ENCODE measurements around the gene ANXA3.
"Not testable (repeated sequence)": the region's sequence is repeated elsewhere in the genome, so short reads cannot be mapped to it uniquely, and the experiment has no call there.

ANXA3 gene

GRCh38 chr4:78584863-78585547 lies 33.4 kb downstream of the ANXA3 start:
- no peak overlapping the region for H3K4me3 ChIP-seq (ENCODE audit: low read length)
- no peaks in the 10 kb centered on the region for H3K4me1 ChIP-seq (ENCODE audit: control insufficient read depth, low read depth, low read length)
- peaks cover 5% of the 10 kb centered on the region for H3K36me3 ChIP-seq (ENCODE audit: control insufficient read depth, low read depth, low read length)
- no peaks in the 10 kb centered on the region for H3K27me3 ChIP-seq (ENCODE audit: control insufficient read depth, insufficient read depth, low read length)
- no peaks in the 10 kb centered on the region for H3K9me3 ChIP-seq (ENCODE audit: control insufficient read depth, low read depth, low read length)
- no peak overlapping the region for H3K9ac ChIP-seq (ENCODE audit: low read length)
- no peak overlapping the region for H3K27ac ChIP-seq (ENCODE audit: low read length)

- no peaks in the 10 kb centered on the region for H3K27me3 ChIP-seq (ENCODE audit: control insufficient read depth, insufficient read depth, low read length)
- H3K9me3 ChIP-seq (ENCODE audit: control insufficient read depth, low read depth, low read length), result no peaks in the 10 kb centered on the region
- no peak overlapping the region for H3K27ac ChIP-seq (ENCODE audit: low read length)
- H3K4me1 ChIP-seq (ENCODE audit: control insufficient read depth, low read depth, low read length), result no peaks in the 10 kb centered on the region
- H3K4me3 ChIP-seq (ENCODE audit: low read length), result no peak overlapping the region
- H3K36me3 ChIP-seq (ENCODE audit: control insufficient read depth, low read depth, low read length), result peaks cover 5% of the 10 kb centered on the region
- no peak overlapping the region for H3K9ac ChIP-seq (ENCODE audit: low read length)
Measured at GRCh38 chr4:78585633-78586032, 34.1 kb downstream of the ANXA3 start.

GRCh38 chr4:78588894-78589545 lies 37.5 kb downstream of the ANXA3 start:
- Histone ChIP-seq H3K9ac (ENCODE audit: low read length) (no peak overlapping the region), H3K4me1 (ENCODE audit: control insufficient read depth, low read depth, low read length) (no peaks in the 10 kb centered on the region), H3K36me3 (ENCODE audit: control insufficient read depth, low read depth, low read length) (peaks cover 5% of the 10 kb centered on the region), H3K4me3 (ENCODE audit: low read length) (no peak overlapping the region), H3K9me3 (ENCODE audit: control insufficient read depth, low read depth, low read length) (no peaks in the 10 kb centered on the region), H3K27ac (ENCODE audit: low read length) (no peak overlapping the region), H3K27me3 (ENCODE audit: control insufficient read depth, insufficient read depth, low read length) (no peaks in the 10 kb centered on the region)

GRCh38 chr4:78591404-78591803 lies 39.8 kb downstream of the ANXA3 start:
- Histone ChIP-seq H3K27ac (ENCODE audit: low read length) (no peak overlapping the region), H3K27me3 (ENCODE audit: control insufficient read depth, insufficient read depth, low read length) (no peaks in the 10 kb centered on the region), H3K9me3 (ENCODE audit: control insufficient read depth, low read depth, low read length) (no peaks in the 10 kb centered on the region), H3K36me3 (ENCODE audit: control insufficient read depth, low read depth, low read length) (peaks cover 13% of the 10 kb centered on the region), H3K9ac (ENCODE audit: low read length) (no peak overlapping the region), H3K4me1 (ENCODE audit: control insufficient read depth, low read depth, low read length) (no peaks in the 10 kb centered on the region), H3K4me3 (ENCODE audit: low read length) (no peak overlapping the region)

- no peak overlapping the region for H3K9ac ChIP-seq (ENCODE audit: low read length)
- H3K27me3 ChIP-seq (ENCODE audit: control insufficient read depth, insufficient read depth, low read length), result no peaks in the 10 kb centered on the region
- peaks cover 10% of the 10 kb centered on the region for H3K36me3 ChIP-seq (ENCODE audit: control insufficient read depth, low read depth, low read length)
- no peaks in the 10 kb centered on the region for H3K4me1 ChIP-seq (ENCODE audit: control insufficient read depth, low read depth, low read length)
- no peak overlapping the region for H3K4me3 ChIP-seq (ENCODE audit: low read length)
- H3K9me3 ChIP-seq (ENCODE audit: control insufficient read depth, low read depth, low read length), result no peaks in the 10 kb centered on the region
- H3K27ac ChIP-seq (ENCODE audit: low read length), result no peak overlapping the region
Measured at GRCh38 chr4:78592088-78592783, 40.7 kb downstream of the ANXA3 start.

GRCh38 chr4:78596111-78596742 lies 44.7 kb downstream of the ANXA3 start:
- no peaks in the 10 kb centered on the region for H3K4me1 ChIP-seq (ENCODE audit: control insufficient read depth, low read depth, low read length)
- H3K9me3 ChIP-seq (ENCODE audit: control insufficient read depth, low read depth, low read length), result no peaks in the 10 kb centered on the region
- H3K27me3 ChIP-seq (ENCODE audit: control insufficient read depth, insufficient read depth, low read length), result no peaks in the 10 kb centered on the region
- H3K9ac ChIP-seq (ENCODE audit: low read length), result no peak overlapping the region
- H3K27ac ChIP-seq (ENCODE audit: low read length), result no peak overlapping the region
- no peak overlapping the region for H3K4me3 ChIP-seq (ENCODE audit: low read length)
- peaks cover 15% of the 10 kb centered on the region for H3K36me3 ChIP-seq (ENCODE audit: control insufficient read depth, low read depth, low read length)

- peaks cover 15% of the 10 kb centered on the region for H3K36me3 ChIP-seq (ENCODE audit: control insufficient read depth, low read depth, low read length)
- not testable (repeated sequence) for H3K27me3 ChIP-seq (ENCODE audit: control insufficient read depth, insufficient read depth, low read length); H3K9ac ChIP-seq (ENCODE audit: low read length); H3K27ac ChIP-seq (ENCODE audit: low read length); H3K4me3 ChIP-seq (ENCODE audit: low read length); H3K4me1 ChIP-seq (ENCODE audit: control insufficient read depth, low read depth, low read length); H3K9me3 ChIP-seq (ENCODE audit: control insufficient read depth, low read depth, low read length)
Measured at GRCh38 chr4:78598431-78598830, 46.9 kb downstream of the ANXA3 start.

- Histone ChIP-seq H3K4me3 (ENCODE audit: low read length) (no peak overlapping the region), H3K9me3 (ENCODE audit: control insufficient read depth, low read depth, low read length) (no peaks in the 10 kb centered on the region), H3K27me3 (ENCODE audit: control insufficient read depth, insufficient read depth, low read length) (no peaks in the 10 kb centered on the region), H3K9ac (ENCODE audit: low read length) (no peak overlapping the region), H3K4me1 (ENCODE audit: control insufficient read depth, low read depth, low read length) (no peaks in the 10 kb centered on the region), H3K27ac (ENCODE audit: low read length) (no peak overlapping the region), H3K36me3 (ENCODE audit: control insufficient read depth, low read depth, low read length) (peaks cover 15% of the 10 kb centered on the region)
Measured at GRCh38 chr4:78599147-78599546, 47.6 kb downstream of the ANXA3 start.

GRCh38 chr4:78599931-78600375 lies 48.4 kb downstream of the ANXA3 start:
- Histone ChIP-seq H3K27me3 (ENCODE audit: control insufficient read depth, insufficient read depth, low read length) (no peaks in the 10 kb centered on the region), H3K27ac (ENCODE audit: low read length) (no peak overlapping the region), H3K4me1 (ENCODE audit: control insufficient read depth, low read depth, low read length) (no peaks in the 10 kb centered on the region), H3K4me3 (ENCODE audit: low read length) (no peak overlapping the region), H3K9ac (ENCODE audit: low read length) (no peak overlapping the region), H3K9me3 (ENCODE audit: control insufficient read depth, low read depth, low read length) (no peaks in the 10 kb centered on the region), H3K36me3 (ENCODE audit: control insufficient read depth, low read depth, low read length) (peaks cover 15% of the 10 kb centered on the region)

- no peak overlapping the region for H3K9ac ChIP-seq (ENCODE audit: low read length)
- no peaks in the 10 kb centered on the region for H3K9me3 ChIP-seq (ENCODE audit: control insufficient read depth, low read depth, low read length)
- no peak overlapping the region for H3K4me3 ChIP-seq (ENCODE audit: low read length)
- H3K27me3 ChIP-seq (ENCODE audit: control insufficient read depth, insufficient read depth, low read length), result no peaks in the 10 kb centered on the region
- no peaks in the 10 kb centered on the region for H3K4me1 ChIP-seq (ENCODE audit: control insufficient read depth, low read depth, low read length)
- H3K36me3 ChIP-seq (ENCODE audit: control insufficient read depth, low read depth, low read length), result peaks cover 10% of the 10 kb centered on the region
- no peak overlapping the region for H3K27ac ChIP-seq (ENCODE audit: low read length)
Measured at GRCh38 chr4:78601013-78601412, 49.4 kb downstream of the ANXA3 start.

GRCh38 chr4:78602334-78602733 lies 50.8 kb downstream of the ANXA3 start:
- Histone ChIP-seq H3K27ac (ENCODE audit: low read length) (no peak overlapping the region), H3K36me3 (ENCODE audit: control insufficient read depth, low read depth, low read length) (peaks cover 5% of the 10 kb centered on the region), H3K9ac (ENCODE audit: low read length) (no peak overlapping the region), H3K27me3 (ENCODE audit: control insufficient read depth, insufficient read depth, low read length) (no peaks in the 10 kb centered on the region), H3K4me1 (ENCODE audit: control insufficient read depth, low read depth, low read length) (no peaks in the 10 kb centered on the region), H3K4me3 (ENCODE audit: low read length) (no peak overlapping the region), H3K9me3 (ENCODE audit: control insufficient read depth, low read depth, low read length) (no peaks in the 10 kb centered on the region)
